Stimulated activated naive CD8-positive, alpha-beta T cell treated with anti-CD3 and anti-CD28 coated beads, Interleukin-15, amount 100 ng/mL, for 72 hours (primary cell): Measurements from ENCODE around the gene PTGDS.

Experiments
- ATAC-seq: fragments of 150-1000 bp; cut with Tn5 transposase; 2 replicates; pipeline ENCODE4 v1.10.0; 2021; ENCODE audit warnings: mild to moderate bottlenecking, moderate library complexity
- DNase-seq, 2 donors: peaks; one replicate each; pipeline ENCODE4 v3.0.0; 2021 to 2022
- H3K27ac Mint-ChIP-seq, 2 donors: one replicate each; pipeline ENCODE4 v1.8.0; 2022; ENCODE audit warnings: mild to moderate bottlenecking in 2 of 2, mixed read lengths in 2 of 2, moderate library complexity in 2 of 2
- H3K27me3 Mint-ChIP-seq: one replicate; pipeline ENCODE4 v1.8.0; 2022; ENCODE audit warnings: mixed read lengths
- H3K4me1 Mint-ChIP-seq: one replicate; pipeline ENCODE4 v1.8.0; 2022; ENCODE audit warnings: mild to moderate bottlenecking, mixed read lengths
- H3K4me3 Mint-ChIP-seq, 2 donors: one replicate each; pipeline ENCODE4 v1.8.0; 2022; ENCODE audit warnings: mild to moderate bottlenecking in 2 of 2, mixed read lengths in 2 of 2, moderate library complexity in 1 of 2
- H3K9me3 Mint-ChIP-seq, 2 donors: one replicate each; pipeline ENCODE4 v1.8.0; 2022; ENCODE audit warnings: mixed read lengths in 2 of 2

Gene PTGDS

GRCh38 chr9:136961279-136962065 is 15.8 kb upstream of the PTGDS start:
- no peak overlapping the region for H3K27ac Mint-ChIP-seq
- peaks cover 69% of the 10 kb centered on the region for H3K4me1 Mint-ChIP-seq
- no peak overlapping the region for H3K4me3 Mint-ChIP-seq
- H3K9me3 Mint-ChIP-seq: peaks cover 5 to 6% of the 10 kb centered on the region in 2 donors
- H3K27me3 Mint-ChIP-seq: no peaks in the 10 kb centered on the region
- DNase-seq: no peak
- ATAC-seq: no peak

GRCh38 chr9:136962163-136962562 is 15.1 kb upstream of the PTGDS start:
- peaks cover 70% of the 10 kb centered on the region for H3K4me1 Mint-ChIP-seq
- DNase-seq (no peak), ATAC-seq (no peak)
- H3K9me3 Mint-ChIP-seq: no peaks in the 10 kb centered on the region
- no peak overlapping the region for H3K27ac Mint-ChIP-seq
- H3K4me3 Mint-ChIP-seq: no peak overlapping the region
- H3K27me3 Mint-ChIP-seq: no peaks in the 10 kb centered on the region

GRCh38 chr9:136962701-136963248 is 14.5 kb upstream of the PTGDS start:
- Mint-ChIP-seq H3K27me3 (no peaks in the 10 kb centered on the region), H3K4me1 (peaks cover 70% of the 10 kb centered on the region), H3K4me3 (no peak overlapping the region), H3K27ac (no peak overlapping the region), H3K9me3 (no peaks in the 10 kb centered on the region)
- ATAC-seq (no peak), DNase-seq (no peak)

GRCh38 chr9:136963341-136963740 is 14.0 kb upstream of the PTGDS start:
- peak overlapping the region in 1 of 2 donors; percentile 19 for H3K27ac Mint-ChIP-seq
- no peak for ATAC-seq
- H3K4me3 Mint-ChIP-seq: no peak overlapping the region
- DNase-seq: no peak
- H3K4me1 Mint-ChIP-seq: peaks cover 68% of the 10 kb centered on the region
- no peaks in the 10 kb centered on the region for H3K9me3 Mint-ChIP-seq
- H3K27me3 Mint-ChIP-seq: no peaks in the 10 kb centered on the region

GRCh38 chr9:136963751-136964150 is 13.6 kb upstream of the PTGDS start:
- H3K9me3 Mint-ChIP-seq: no peaks in the 10 kb centered on the region
- H3K4me3 Mint-ChIP-seq: no peak overlapping the region
- peak; percentile 15 for ATAC-seq
- H3K4me1 Mint-ChIP-seq: peaks cover 64% of the 10 kb centered on the region
- no peak overlapping the region for H3K27ac Mint-ChIP-seq
- no peak for DNase-seq
- no peaks in the 10 kb centered on the region for H3K27me3 Mint-ChIP-seq

- Mint-ChIP-seq H3K27ac (no peak overlapping the region), H3K4me3 (no peak overlapping the region), H3K4me1 (peaks cover 59% of the 10 kb centered on the region), H3K9me3 (no peaks in the 10 kb centered on the region), H3K27me3 (no peaks in the 10 kb centered on the region)
- no peak for DNase-seq
- no peak for ATAC-seq
Observed at GRCh38 chr9:136964171-136964689, 13.1 kb upstream of the PTGDS start.

- DNase-seq (no peak), ATAC-seq (no peak)
- Mint-ChIP-seq H3K4me3 (no peak overlapping the region), H3K9me3 (no peaks in the 10 kb centered on the region), H3K27me3 (no peaks in the 10 kb centered on the region), H3K4me1 (peaks cover 54% of the 10 kb centered on the region), H3K27ac (no peak overlapping the region)
Observed at GRCh38 chr9:136964833-136965422, 12.4 kb upstream of the PTGDS start.

- Mint-ChIP-seq H3K27me3 (no peaks in the 10 kb centered on the region), H3K9me3 (no peaks in the 10 kb centered on the region), H3K4me3 (peak overlapping the region; percentile 72 to 78), H3K4me1 (peaks cover 51% of the 10 kb centered on the region), H3K27ac (peak overlapping the region in 1 of 2 donors; percentile 86)
- ATAC-seq (peak; percentile 73), DNase-seq (no peak)
Observed at GRCh38 chr9:136965771-136966484, 11.4 kb upstream of the PTGDS start.

GRCh38 chr9:136968333-136969127 is 8.8 kb upstream of the PTGDS start:
- H3K4me3 Mint-ChIP-seq: no peak overlapping the region
- H3K27ac Mint-ChIP-seq: no peak overlapping the region
- H3K27me3 Mint-ChIP-seq: no peaks in the 10 kb centered on the region
- H3K9me3 Mint-ChIP-seq: no peaks in the 10 kb centered on the region
- DNase-seq (no peak), ATAC-seq (no peak)
- H3K4me1 Mint-ChIP-seq: peaks cover 32% of the 10 kb centered on the region

- no peaks in the 10 kb centered on the region for H3K27me3 Mint-ChIP-seq
- H3K9me3 Mint-ChIP-seq: no peaks in the 10 kb centered on the region
- DNase-seq (no peak), ATAC-seq (no peak)
- H3K4me1 Mint-ChIP-seq: peaks cover 35% of the 10 kb centered on the region
- no peak overlapping the region for H3K4me3 Mint-ChIP-seq
- no peak overlapping the region for H3K27ac Mint-ChIP-seq
Observed at GRCh38 chr9:136969150-136969549, 8.2 kb upstream of the PTGDS start.

- Mint-ChIP-seq H3K4me1 (peaks cover 32% of the 10 kb centered on the region), H3K27me3 (no peaks in the 10 kb centered on the region), H3K9me3 (no peaks in the 10 kb centered on the region), H3K27ac (no peak overlapping the region), H3K4me3 (no peak overlapping the region)
- no peak for ATAC-seq
- DNase-seq: no peak
Observed at GRCh38 chr9:136969774-136970173, 7.5 kb upstream of the PTGDS start.

- no peak for DNase-seq
- H3K27ac Mint-ChIP-seq: peak overlapping the region in 1 of 2 donors; percentile 8
- no peak for ATAC-seq
- no peaks in the 10 kb centered on the region for H3K9me3 Mint-ChIP-seq
- peaks cover 34% of the 10 kb centered on the region for H3K4me1 Mint-ChIP-seq
- H3K4me3 Mint-ChIP-seq: no peak overlapping the region
- no peaks in the 10 kb centered on the region for H3K27me3 Mint-ChIP-seq
Observed at GRCh38 chr9:136970361-136970760, 6.9 kb upstream of the PTGDS start.

GRCh38 chr9:136971746-136972145 is 5.6 kb upstream of the PTGDS start:
- Mint-ChIP-seq H3K27ac (no peak overlapping the region), H3K27me3 (no peaks in the 10 kb centered on the region), H3K4me1 (peaks cover 35% of the 10 kb centered on the region), H3K4me3 (no peak overlapping the region), H3K9me3 (no peaks in the 10 kb centered on the region)
- ATAC-seq (no peak), DNase-seq (no peak)

GRCh38 chr9:136972335-136972734 is 5.0 kb upstream of the PTGDS start:
- Mint-ChIP-seq H3K27me3 (no peaks in the 10 kb centered on the region), H3K4me1 (peaks cover 41% of the 10 kb centered on the region), H3K27ac (no peak overlapping the region), H3K4me3 (no peak overlapping the region), H3K9me3 (no peaks in the 10 kb centered on the region)
- no peak for DNase-seq
- ATAC-seq: no peak

GRCh38 chr9:136972743-136973142 is 4.6 kb upstream of the PTGDS start:
- Mint-ChIP-seq H3K4me3 (no peak overlapping the region), H3K27me3 (no peaks in the 10 kb centered on the region), H3K9me3 (no peaks in the 10 kb centered on the region), H3K4me1 (peaks cover 45% of the 10 kb centered on the region), H3K27ac (no peak overlapping the region)
- ATAC-seq: no peak
- DNase-seq: no peak
